ENCODE data around the gene ACBD6. TPM values are rescaled to one million over a fixed set of nuclear protein-coding genes. Genes with fewer than 3 reads are reported as not detected.

ACBD6 gene
- total RNA-seq, 1 experiment from 2014 or later = 74.7 TPM

DNA sequence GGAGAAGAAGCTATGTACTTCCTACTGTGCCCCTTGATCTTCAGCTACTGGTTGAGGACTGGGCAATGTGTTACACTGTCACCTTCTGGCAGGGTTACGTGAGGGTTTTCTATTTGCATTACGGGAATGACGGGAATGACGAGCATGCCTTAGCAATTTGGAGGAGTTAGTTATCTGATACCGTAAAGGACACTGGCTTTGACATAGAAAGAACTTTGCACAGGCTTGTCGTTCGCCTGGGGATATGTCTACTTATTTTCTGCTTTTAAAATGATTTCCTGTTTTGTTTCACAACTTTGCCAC is 19.8 kb upstream of the ACBD6 start:
- intact Hi-C loops (cut with micrococcal nuclease; ENCODE audit: unreplicated experiment) = no loop called here
- no peaks in the 10 kb centered on the region for H3K36me3 ChIP-seq (ENCODE audit: control insufficient read depth, insufficient read depth, low read length)
- BruUV-seq (replicated peaks) = no TSS peak
- peaks cover 56% of the 10 kb centered on the region for H3K4me1 ChIP-seq
- H3K27me3 Mint-ChIP-seq (ENCODE audit: insufficient read depth, unreplicated experiment) = no peaks in the 10 kb centered on the region
- CTCF ChIA-PET = interaction anchor here (0.5 to 1.0 kb wide), 2 partner anchors 20 to 605 kb away, joined by 3 read pairs; partner anchors contain the start of gene ACBD6
- POLR2A ChIA-PET = interaction anchor here (1.0 to 2.4 kb wide), 6 partner anchors 9 to 351 kb away, joined by 3 to 15 read pairs (median 4); partner anchors contain the start of genes ACBD6 and XPR1
- TF ChIP-seq, protein P1, sequence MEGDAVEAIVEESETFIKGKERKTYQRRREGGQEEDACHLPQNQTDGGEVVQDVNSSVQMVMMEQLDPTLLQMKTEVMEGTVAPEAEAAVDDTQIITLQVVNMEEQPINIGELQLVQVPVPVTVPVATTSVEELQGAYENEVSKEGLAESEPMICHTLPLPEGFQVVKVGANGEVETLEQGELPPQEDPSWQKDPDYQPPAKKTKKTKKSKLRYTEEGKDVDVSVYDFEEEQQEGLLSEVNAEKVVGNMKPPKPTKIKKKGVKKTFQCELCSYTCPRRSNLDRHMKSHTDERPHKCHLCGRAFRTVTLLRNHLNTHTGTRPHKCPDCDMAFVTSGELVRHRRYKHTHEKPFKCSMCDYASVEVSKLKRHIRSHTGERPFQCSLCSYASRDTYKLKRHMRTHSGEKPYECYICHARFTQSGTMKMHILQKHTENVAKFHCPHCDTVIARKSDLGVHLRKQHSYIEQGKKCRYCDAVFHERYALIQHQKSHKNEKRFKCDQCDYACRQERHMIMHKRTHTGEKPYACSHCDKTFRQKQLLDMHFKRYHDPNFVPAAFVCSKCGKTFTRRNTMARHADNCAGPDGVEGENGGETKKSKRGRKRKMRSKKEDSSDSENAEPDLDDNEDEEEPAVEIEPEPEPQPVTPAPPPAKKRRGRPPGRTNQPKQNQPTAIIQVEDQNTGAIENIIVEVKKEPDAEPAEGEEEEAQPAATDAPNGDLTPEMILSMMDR (IDR thresholded peaks at IDR 0.05; ENCODE audit: insufficient read depth in 1 of 2, low read depth in 1 of 2, low read length in 1 of 2, severe bottlenecking in 1 of 2, unreplicated experiment in 1 of 2) = no peak
- peaks cover 12% of the 10 kb centered on the region for H3K36me3 Mint-ChIP-seq (ENCODE audit: insufficient read depth, unreplicated experiment)
- H3K4me1 Mint-ChIP-seq (ENCODE audit: low read depth, unreplicated experiment) = peaks cover 73% of the 10 kb centered on the region
- H3K9me3 Mint-ChIP-seq (ENCODE audit: unreplicated experiment) = peaks cover 16% of the 10 kb centered on the region
- no peaks in the 10 kb centered on the region for H3K9me3 ChIP-seq
- no peak overlapping the region for H3K4me3 ChIP-seq (ENCODE audit: low read depth, low read length)
- H3K27ac Mint-ChIP-seq (ENCODE audit: unreplicated experiment) = peak overlapping the region; percentile 70
- H3K4me3 Mint-ChIP-seq (ENCODE audit: unreplicated experiment) = peak overlapping the region; percentile 69
- DNase-seq = peak; percentile 83 to 89
- no peaks in the 10 kb centered on the region for H3K27me3 ChIP-seq (replicated peaks; ENCODE audit: control insufficient read depth, insufficient read depth, low read length)

DNA sequence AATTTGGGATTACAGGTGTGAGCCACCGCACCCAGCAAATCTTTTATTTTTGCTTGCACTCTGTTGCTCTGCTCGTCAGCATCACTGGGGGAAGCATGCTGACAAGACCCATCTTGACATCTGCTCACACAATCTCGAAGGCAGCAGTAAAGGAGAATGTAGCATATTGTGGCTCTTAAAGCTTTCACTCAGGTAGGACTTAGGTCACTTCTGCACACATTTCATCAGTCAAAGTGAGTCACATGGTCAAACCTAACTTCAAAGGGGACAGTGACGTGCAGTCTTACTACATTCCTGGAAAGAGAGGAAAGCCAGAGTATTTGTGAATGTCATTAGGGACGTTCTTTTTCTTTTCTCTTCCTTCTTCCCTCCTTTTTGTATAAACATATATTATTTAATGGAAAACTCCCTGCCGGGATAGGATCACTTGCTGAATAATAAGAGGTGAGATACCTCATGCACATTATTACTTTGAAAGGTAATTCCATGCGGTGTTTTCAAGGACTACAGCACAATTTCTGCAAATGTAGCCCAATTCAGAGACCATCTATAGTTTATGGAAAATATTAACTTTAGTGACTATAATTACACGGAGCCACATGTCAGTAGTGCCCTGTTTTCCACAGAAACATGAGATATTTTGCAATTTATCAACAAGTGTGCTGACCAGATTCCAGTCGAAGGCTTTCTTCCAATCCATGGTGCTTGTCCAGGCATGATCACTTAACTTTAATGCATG is 19.3 kb upstream of the ACBD6 start:
- H3K27me3 ChIP-seq (replicated peaks; ENCODE audit: control insufficient read depth, insufficient read depth, low read length) = no peaks in the 10 kb centered on the region
- no peaks in the 10 kb centered on the region for H3K9me3 ChIP-seq
- BruUV-seq (replicated peaks) = TSS peak; percentile 91
- H3K36me3 ChIP-seq (ENCODE audit: control insufficient read depth, insufficient read depth, low read length) = no peaks in the 10 kb centered on the region
- Mint-ChIP-seq H3K27me3 (ENCODE audit: insufficient read depth, unreplicated experiment) (no peaks in the 10 kb centered on the region), H3K4me1 (ENCODE audit: low read depth, unreplicated experiment) (peaks cover 68% of the 10 kb centered on the region), H3K9me3 (ENCODE audit: unreplicated experiment) (peaks cover 14% of the 10 kb centered on the region), H3K27ac (ENCODE audit: unreplicated experiment) (peak overlapping the region; percentile 70), H3K36me3 (ENCODE audit: insufficient read depth, unreplicated experiment) (peaks cover 12% of the 10 kb centered on the region), H3K4me3 (ENCODE audit: unreplicated experiment) (peak overlapping the region; percentile 69)
- TF ChIP-seq, protein P1 (IDR thresholded peaks at IDR 0.05; ENCODE audit: insufficient read depth in 1 of 2, low read depth in 1 of 2, low read length in 1 of 2, severe bottlenecking in 1 of 2, unreplicated experiment in 1 of 2) = no peak
- POLR2A ChIA-PET = interaction anchor here (0.6 to 2.4 kb wide), 7 partner anchors 10 to 587 kb away, joined by 3 to 15 read pairs (median 3); partner anchors contain the start of genes ACBD6 and XPR1
- intact Hi-C loops (cut with micrococcal nuclease; ENCODE audit: unreplicated experiment) = loop anchor here (1.0 to 2.0 kb wide), 2 partner anchors 19 to 111 kb away; partner anchors contain the start of genes ACBD6 and XPR1
- CTCF ChIA-PET = interaction anchor here (0.5 to 1.0 kb wide), 2 partner anchors 19 to 606 kb away, joined by 3 read pairs; partner anchors contain the start of gene ACBD6
- peak; percentile 84 to 87 for DNase-seq
- H3K4me3 ChIP-seq (ENCODE audit: low read depth, low read length) = no peak overlapping the region
- H3K4me1 ChIP-seq = peaks cover 51% of the 10 kb centered on the region

DNA sequence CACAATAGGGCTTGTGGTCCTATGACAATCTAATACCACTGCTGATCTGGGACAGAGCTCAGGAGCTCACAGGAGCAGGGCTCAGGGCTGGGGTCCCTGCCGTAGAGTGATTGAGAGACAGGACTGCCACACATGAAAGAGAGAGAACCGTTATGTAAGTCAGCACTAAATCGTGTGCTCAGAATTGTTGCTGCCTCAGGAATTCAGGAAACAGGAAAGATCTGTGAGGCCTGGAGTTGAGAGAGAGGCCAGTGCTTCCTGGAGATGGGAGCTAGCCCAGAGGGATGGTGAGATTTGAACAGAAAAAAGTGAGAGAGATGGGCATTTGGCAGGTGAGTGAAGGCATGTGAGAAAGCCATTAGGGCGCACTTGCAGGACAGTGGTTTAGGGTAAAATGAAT is 17.5 kb upstream of the ACBD6 start:
- H3K4me3 ChIP-seq (ENCODE audit: low read depth, low read length) = no peak overlapping the region
- Mint-ChIP-seq H3K4me1 (ENCODE audit: low read depth, unreplicated experiment) (peaks cover 54% of the 10 kb centered on the region), H3K9me3 (ENCODE audit: unreplicated experiment) (peaks cover 7% of the 10 kb centered on the region), H3K27ac (ENCODE audit: unreplicated experiment) (peak overlapping the region; percentile 70), H3K27me3 (ENCODE audit: insufficient read depth, unreplicated experiment) (no peaks in the 10 kb centered on the region), H3K36me3 (ENCODE audit: insufficient read depth, unreplicated experiment) (peaks cover 12% of the 10 kb centered on the region), H3K4me3 (ENCODE audit: unreplicated experiment) (no peak overlapping the region)
- no peak for DNase-seq
- CTCF ChIA-PET = no interaction called here
- no TSS peak for BruUV-seq (replicated peaks)
- intact Hi-C loops (cut with micrococcal nuclease; ENCODE audit: unreplicated experiment) = loop anchor here (2.0 to 10.0 kb wide), 4 partner anchors 113 to 647 kb away; partner anchors contain the start of gene XPR1
- peaks cover 36% of the 10 kb centered on the region for H3K4me1 ChIP-seq
- H3K9me3 ChIP-seq = no peaks in the 10 kb centered on the region
- H3K36me3 ChIP-seq (ENCODE audit: control insufficient read depth, insufficient read depth, low read length) = no peaks in the 10 kb centered on the region
- POLR2A ChIA-PET = no interaction called here
- TF ChIP-seq, protein P1 (IDR thresholded peaks at IDR 0.05; ENCODE audit: insufficient read depth in 1 of 2, low read depth in 1 of 2, low read length in 1 of 2, severe bottlenecking in 1 of 2, unreplicated experiment in 1 of 2) = no peak
- no peaks in the 10 kb centered on the region for H3K27me3 ChIP-seq (replicated peaks; ENCODE audit: control insufficient read depth, insufficient read depth, low read length)

Measured in Caco-2 (cell line).